ENCODE data around the gene MCEE. TPM values are rescaled to one million over a fixed set of nuclear protein-coding genes. Genes with fewer than 3 reads are reported as not detected.
A peak's percentile ranks its signal among the peaks of the same experiment; 100 is the strongest.
"Not testable (repeated sequence)": the region's sequence is repeated elsewhere in the genome, so short reads cannot be mapped to it uniquely, and the experiment has no call there.

The MCEE gene
- 10 to 100 TPM; 10.3 to 15.5 (median 14.4) TPM for total RNA-seq (2021; fragmentation: NEBNext Ultra II Directional; extraction: Animal tissue kit (Norgen Biotek cat#: 25700))
- long read RNA-seq, transcript MCEE-201 (3 exons, 835 nt): major isoform, 8 of 19 reads
- long read RNA-seq, partial matches to known transcripts: 2 of 19 reads
- long read RNA-seq, other reads (novel, unspliced or antisense): 9 of 19 reads

DNA sequence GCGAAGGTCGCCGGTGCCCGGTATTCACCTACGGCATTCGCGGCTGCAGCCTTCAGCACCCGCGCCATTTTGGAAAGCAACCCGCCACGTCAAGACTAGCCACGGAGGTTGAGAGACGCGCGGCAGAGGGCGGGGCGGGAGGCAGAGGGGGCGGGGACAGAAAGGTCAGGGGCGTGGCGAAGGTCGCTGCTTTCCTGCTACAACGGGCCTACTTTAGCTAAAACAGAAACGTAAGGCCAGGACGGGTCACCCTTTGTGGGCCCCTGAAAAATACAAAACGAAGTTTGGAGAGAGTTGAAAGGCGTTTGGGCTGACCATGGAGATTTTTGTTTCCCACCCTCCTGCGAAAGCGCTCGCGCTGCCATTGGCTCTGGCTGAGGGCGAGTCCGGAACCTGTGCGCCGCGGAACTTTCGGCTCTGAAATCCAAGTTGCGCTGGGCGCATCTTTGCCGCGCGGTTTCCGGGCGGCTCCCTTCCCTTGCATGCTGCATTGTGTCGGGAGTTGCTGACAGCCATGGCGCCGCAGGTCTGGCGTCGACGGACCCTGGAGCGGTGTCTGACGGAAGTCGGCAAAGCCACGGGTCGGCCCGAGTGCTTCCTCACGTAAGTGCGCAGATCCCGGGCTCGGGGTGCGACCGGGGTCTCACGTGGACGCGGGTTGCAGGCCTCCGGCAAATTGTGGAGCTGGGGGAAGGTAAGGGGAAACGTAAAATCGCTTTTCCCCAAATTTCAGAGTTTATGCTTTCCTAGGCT, at the start of gene MCEE, which contains the start of gene MPHOSPH10:
Gene MCEE (minus strand): TSS at position 78 of the 753 bp plus-strand sequence. CDS start 10 bp downstream, at position 68.
Gene MPHOSPH10 (plus strand): TSS at position 483 of the 753 bp plus-strand sequence. CDS start 32 bp downstream, at position 515.
- no peaks in the 10 kb centered on the region; the same call in 1 of the 2 replicates for H3K27me3 Mint-ChIP-seq (ENCODE audit: insufficient read depth)
- DNase-seq: peak; percentile 89
- H3K9me3 Mint-ChIP-seq: no peaks in the 10 kb centered on the region
- peaks cover 23% of the 10 kb centered on the region for H3K4me1 Mint-ChIP-seq (ENCODE audit: low read depth)
- no peak within 1 kb of the TSS for H3K4me3 Mint-ChIP-seq
- TF ChIP-seq, protein P1, sequence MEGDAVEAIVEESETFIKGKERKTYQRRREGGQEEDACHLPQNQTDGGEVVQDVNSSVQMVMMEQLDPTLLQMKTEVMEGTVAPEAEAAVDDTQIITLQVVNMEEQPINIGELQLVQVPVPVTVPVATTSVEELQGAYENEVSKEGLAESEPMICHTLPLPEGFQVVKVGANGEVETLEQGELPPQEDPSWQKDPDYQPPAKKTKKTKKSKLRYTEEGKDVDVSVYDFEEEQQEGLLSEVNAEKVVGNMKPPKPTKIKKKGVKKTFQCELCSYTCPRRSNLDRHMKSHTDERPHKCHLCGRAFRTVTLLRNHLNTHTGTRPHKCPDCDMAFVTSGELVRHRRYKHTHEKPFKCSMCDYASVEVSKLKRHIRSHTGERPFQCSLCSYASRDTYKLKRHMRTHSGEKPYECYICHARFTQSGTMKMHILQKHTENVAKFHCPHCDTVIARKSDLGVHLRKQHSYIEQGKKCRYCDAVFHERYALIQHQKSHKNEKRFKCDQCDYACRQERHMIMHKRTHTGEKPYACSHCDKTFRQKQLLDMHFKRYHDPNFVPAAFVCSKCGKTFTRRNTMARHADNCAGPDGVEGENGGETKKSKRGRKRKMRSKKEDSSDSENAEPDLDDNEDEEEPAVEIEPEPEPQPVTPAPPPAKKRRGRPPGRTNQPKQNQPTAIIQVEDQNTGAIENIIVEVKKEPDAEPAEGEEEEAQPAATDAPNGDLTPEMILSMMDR (IDR thresholded peaks at IDR 0.05): no peak
- no peak within 1 kb of the TSS for H3K27ac Mint-ChIP-seq
- peaks cover 5% of the 10 kb centered on the region; the same call in 1 of the 2 replicates for H3K36me3 Mint-ChIP-seq (ENCODE audit: low read depth)

DNA sequence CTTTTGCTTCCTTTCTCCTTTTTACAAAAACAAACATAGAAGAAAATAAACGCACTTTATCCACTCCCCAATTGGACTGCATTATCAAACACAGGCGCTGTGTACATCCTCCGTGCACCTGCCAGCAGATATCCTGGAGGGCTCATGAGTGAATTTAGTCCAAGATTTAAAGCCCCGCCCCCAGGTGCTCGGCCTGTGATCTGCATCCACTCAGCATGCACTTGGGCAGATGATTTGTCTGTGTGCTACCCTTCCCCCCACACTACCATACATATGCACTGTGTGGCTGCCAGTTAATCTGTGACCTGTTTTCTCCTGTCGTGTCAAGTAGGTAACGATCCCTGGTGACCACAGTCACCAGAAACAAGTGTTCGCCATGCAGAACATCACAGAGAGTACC, 48.8 kb upstream of the MCEE start:
- not testable (repeated sequence) for H3K27ac Mint-ChIP-seq; DNase-seq; H3K9me3 Mint-ChIP-seq; H3K4me3 Mint-ChIP-seq; H3K36me3 Mint-ChIP-seq (ENCODE audit: low read depth)
- peaks cover 25% of the 10 kb centered on the region for H3K27me3 Mint-ChIP-seq (ENCODE audit: insufficient read depth)
- H3K4me1 Mint-ChIP-seq (ENCODE audit: low read depth): peaks cover 12% of the 10 kb centered on the region

DNA sequence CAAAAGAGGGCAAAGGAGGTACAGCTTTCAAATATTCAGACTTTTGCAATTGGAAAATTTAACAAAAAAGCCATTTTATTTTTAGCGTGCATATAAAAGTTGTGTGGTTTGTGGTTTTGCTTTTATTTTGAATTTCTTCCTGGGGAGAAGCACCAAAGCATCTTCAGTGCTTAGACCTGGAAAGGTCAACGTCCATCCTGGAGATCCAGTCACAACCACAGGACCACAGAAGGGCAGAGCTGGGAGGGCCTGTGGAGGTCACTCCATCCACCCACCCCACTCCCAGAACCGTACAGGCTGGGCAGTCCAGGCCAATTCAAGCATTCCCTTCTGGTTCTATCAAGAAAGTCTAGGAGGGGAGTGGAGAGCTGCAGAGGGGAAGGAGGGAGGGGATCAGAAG, 44.2 kb upstream of the MCEE start:
- Mint-ChIP-seq H3K4me3 (no peak overlapping the region), H3K27me3 (ENCODE audit: insufficient read depth) (peaks cover 36% of the 10 kb centered on the region), H3K36me3 (ENCODE audit: low read depth) (no peaks in the 10 kb centered on the region), H3K4me1 (ENCODE audit: low read depth) (no peaks in the 10 kb centered on the region), H3K27ac (no peak overlapping the region), H3K9me3 (no peaks in the 10 kb centered on the region)
- no peak for DNase-seq
- TF ChIP-seq, protein P1 (IDR thresholded peaks at IDR 0.05): no peak

DNA sequence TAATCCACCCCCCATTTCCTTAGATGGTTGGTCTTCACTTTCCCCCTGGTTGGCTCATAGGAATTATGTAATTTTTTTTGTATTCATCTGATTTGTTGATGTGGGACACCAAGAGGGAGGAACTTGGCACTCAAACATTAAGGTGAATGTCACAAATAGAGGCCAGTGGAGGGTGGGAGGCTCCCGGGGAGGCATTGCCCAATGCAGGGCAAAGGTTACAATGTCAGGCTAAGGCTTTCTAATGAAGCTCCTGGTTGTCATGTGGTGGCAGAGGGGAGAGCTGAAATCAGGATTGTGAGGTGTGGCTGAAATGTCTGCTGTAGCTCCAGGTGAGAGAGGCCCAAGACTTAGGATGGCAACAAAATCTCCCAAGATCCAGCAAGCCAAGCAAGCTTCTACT, 43.1 kb upstream of the MCEE start:
- Mint-ChIP-seq H3K4me1 (ENCODE audit: low read depth) (no peaks in the 10 kb centered on the region), H3K4me3 (no peak overlapping the region), H3K27me3 (ENCODE audit: insufficient read depth) (peaks cover 33% of the 10 kb centered on the region), H3K9me3 (no peaks in the 10 kb centered on the region), H3K36me3 (ENCODE audit: low read depth) (no peaks in the 10 kb centered on the region), H3K27ac (no peak overlapping the region)
- TF ChIP-seq, protein P1 (IDR thresholded peaks at IDR 0.05): no peak
- DNase-seq: no peak

DNA sequence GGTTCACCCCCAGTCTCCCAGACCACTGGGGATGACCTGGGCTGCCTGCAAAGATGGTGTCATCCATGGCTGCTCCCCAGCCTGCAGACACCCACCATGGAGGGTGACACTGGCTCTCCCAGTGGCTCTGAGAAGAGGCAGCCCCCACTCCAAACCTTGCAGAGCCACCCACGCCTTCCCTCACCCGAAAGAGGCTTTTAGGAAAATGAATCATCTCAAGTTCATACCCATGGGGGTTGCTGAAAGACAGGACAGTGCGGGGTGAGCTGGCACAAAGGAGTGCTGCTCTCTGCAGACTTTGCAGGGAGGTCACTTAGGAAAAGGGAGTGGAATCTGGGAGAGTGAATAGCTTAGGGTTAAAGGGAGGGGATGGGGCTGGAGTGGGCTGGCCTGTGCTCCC, 36.8 kb upstream of the MCEE start:
- H3K27me3 Mint-ChIP-seq (ENCODE audit: insufficient read depth): peaks cover 27% of the 10 kb centered on the region
- DNase-seq: no peak
- no peak overlapping the region for H3K27ac Mint-ChIP-seq
- TF ChIP-seq, protein P1 (IDR thresholded peaks at IDR 0.05): no peak
- no peaks in the 10 kb centered on the region for H3K36me3 Mint-ChIP-seq (ENCODE audit: low read depth)
- H3K4me3 Mint-ChIP-seq: no peak overlapping the region
- H3K9me3 Mint-ChIP-seq: no peaks in the 10 kb centered on the region
- peaks cover 9% of the 10 kb centered on the region; the same call in 1 of the 2 replicates for H3K4me1 Mint-ChIP-seq (ENCODE audit: low read depth)
